BLaER1 (cell line): ENCODE data around the gene MANSC1.
"Not testable (repeated sequence)": the region's sequence is repeated elsewhere in the genome, so short reads cannot be mapped to it uniquely, and the experiment has no call there.

ENCODE experiments used
- H3K27ac ChIP-seq: shearing (Covaris generic); formaldehyde crosslinking; 2 replicates; pipeline ENCODE4 v1.8.1; 2022
- H3K27me3 ChIP-seq: shearing (Covaris generic); formaldehyde crosslinking; 2 replicates; pipeline ENCODE4 v1.8.1; 2022
- H3K36me3 ChIP-seq: shearing (Covaris generic); formaldehyde crosslinking; 2 replicates; pipeline ENCODE4 v1.8.1; 2022
- H3K4me1 ChIP-seq: shearing (Covaris generic); formaldehyde crosslinking; 2 replicates; pipeline ENCODE4 v1.8.1; 2022
- H3K4me2 ChIP-seq: shearing (Covaris generic); formaldehyde crosslinking; 2 replicates; pipeline ENCODE4 v1.8.1; 2022
- H3K4me3 ChIP-seq: shearing (Covaris generic); formaldehyde crosslinking; 2 replicates; pipeline ENCODE4 v1.8.1; 2022
- H3K9ac ChIP-seq: shearing (Covaris generic); formaldehyde crosslinking; 2 replicates; pipeline ENCODE4 v1.8.1; 2022
- H3K9me3 ChIP-seq: shearing (Covaris generic); formaldehyde crosslinking; 2 replicates; pipeline ENCODE4 v1.8.1; 2022
- H4K20me1 ChIP-seq: shearing (Covaris generic); formaldehyde crosslinking; 2 replicates; pipeline ENCODE4 v1.8.1; 2022
- Cebpa-rat ChIP-seq: shearing (Covaris generic); IDR thresholded peaks from 2 replicates; pipeline ENCODE4 v1.8.1; 2022

Gene MANSC1

DNA sequence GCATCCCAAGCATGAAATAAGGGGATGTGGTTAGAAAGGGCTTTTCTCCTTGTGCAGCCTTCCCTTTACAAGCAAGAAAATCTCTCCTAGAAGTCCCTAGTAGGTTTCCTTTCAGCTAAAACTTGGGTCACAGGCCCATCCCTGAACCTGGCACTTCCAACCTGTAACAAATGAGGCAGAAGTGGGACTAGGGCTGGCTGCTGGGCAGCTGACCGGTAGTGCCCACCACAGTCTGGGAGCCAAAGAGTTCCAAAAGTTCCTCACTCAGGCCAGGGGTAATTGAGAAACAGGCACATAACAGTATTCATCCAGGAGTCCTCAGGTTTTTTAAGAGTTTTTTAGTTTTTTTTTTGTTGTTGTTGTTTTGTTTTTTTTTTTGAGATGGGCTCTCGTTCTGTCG lies 23.8 kb downstream of the MANSC1 start:
- Histone ChIP-seq H3K36me3 (no peaks in the 10 kb centered on the region), H3K4me3 (no peak overlapping the region), H3K4me1 (peaks cover 8% of the 10 kb centered on the region; the same call in 1 of the 2 replicates), H3K9me3 (no peaks in the 10 kb centered on the region), H3K4me2 (no peak overlapping the region), H3K27me3 (no peaks in the 10 kb centered on the region), H4K20me1 (no peaks in the 10 kb centered on the region), H3K27ac (no peak overlapping the region), H3K9ac (no peak overlapping the region)
- TF ChIP-seq Cebpa-rat: no peak

DNA sequence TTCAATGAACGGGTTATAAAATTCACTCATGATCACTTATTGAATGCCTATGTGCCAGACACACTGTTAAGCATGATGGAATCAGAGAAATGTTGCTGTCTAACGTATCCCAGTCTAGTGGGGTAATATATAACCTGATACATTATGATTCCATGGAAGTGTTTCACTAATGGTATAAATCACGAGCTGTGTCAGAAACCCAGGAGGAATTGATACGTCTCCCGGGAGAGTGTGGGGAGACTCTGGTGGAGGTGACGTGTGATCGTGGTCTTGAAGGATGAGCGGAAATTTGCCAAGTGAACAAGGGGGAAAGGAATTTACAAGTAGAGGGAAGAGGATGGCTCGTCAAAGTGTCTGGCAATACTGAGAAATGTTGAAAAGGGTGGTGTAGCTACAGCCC lies 26.5 kb downstream of the MANSC1 start:
- Histone ChIP-seq H3K27ac (no peak overlapping the region), H4K20me1 (no peaks in the 10 kb centered on the region), H3K27me3 (no peaks in the 10 kb centered on the region), H3K9me3 (no peaks in the 10 kb centered on the region), H3K36me3 (no peaks in the 10 kb centered on the region), H3K4me2 (no peak overlapping the region), H3K4me3 (no peak overlapping the region), H3K9ac (no peak overlapping the region), H3K4me1 (peaks cover 8% of the 10 kb centered on the region; the same call in 1 of the 2 replicates)
- no peak for TF ChIP-seq Cebpa-rat

DNA sequence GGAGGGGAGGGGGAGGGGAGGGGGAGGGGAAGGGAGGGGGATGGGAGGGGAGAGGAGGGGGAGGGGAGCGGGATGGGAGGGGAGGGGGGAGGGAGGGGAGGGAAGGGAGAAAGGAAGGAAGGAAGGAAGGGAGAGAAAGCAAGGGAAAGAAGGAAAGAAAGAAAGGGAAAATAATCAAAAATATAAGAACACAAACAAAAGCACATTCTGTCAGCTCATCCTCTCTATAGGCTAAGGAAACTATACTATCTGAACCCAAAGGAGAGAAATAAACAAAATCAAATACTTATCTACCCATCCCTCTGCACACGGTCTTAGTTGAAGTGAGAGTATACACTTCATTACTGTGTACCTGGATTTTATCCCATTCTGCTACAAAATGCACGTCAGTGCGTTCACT lies 26.9 kb downstream of the MANSC1 start:
- TF ChIP-seq Cebpa-rat: no peak
- Histone ChIP-seq H3K4me1 (peaks cover 8% of the 10 kb centered on the region; the same call in 1 of the 2 replicates), H3K27ac (no peak overlapping the region), H3K4me3 (no peak overlapping the region), H3K36me3 (no peaks in the 10 kb centered on the region), H3K9me3 (no peaks in the 10 kb centered on the region), H3K9ac (no peak overlapping the region), H3K27me3 (no peaks in the 10 kb centered on the region), H3K4me2 (no peak overlapping the region), H4K20me1 (no peaks in the 10 kb centered on the region)

DNA sequence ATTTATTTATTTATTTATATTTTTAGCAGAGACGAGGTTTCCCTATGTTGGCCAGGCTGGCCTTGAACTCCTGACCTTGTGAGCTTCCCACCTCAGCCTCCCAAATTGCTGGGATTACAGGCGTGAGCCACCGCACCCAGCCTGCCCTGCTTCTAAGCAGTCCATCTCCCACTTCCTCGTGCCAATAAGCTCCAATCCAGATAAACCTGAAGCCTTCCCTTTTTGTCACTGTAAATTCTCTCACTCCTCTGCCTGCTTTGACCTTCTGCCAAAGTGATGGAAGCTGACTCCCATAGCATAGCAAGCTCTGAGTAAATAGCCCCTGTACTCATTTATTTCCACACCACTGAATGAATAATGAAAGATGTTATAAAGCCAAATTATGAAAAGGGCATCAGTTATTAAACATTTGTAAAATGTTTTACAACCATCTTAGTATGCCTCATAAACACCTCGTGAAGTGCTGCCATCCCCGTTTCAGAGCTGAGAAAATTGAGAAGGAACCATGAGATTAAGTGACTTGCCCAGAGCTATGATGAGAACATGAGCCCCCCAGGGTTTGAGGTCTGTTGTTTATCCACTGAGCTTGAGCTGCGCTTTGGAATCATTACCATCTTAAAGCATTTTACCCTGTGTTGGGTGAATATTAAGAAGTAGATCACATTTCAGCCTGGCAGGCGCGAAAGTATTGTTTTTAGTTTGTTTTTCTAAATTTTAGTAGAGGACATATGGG lies 30.4 kb downstream of the MANSC1 start:
- no peak overlapping the region for H3K4me2 ChIP-seq
- H3K27me3 ChIP-seq: no peaks in the 10 kb centered on the region
- no peaks in the 10 kb centered on the region for H3K36me3 ChIP-seq
- H3K27ac ChIP-seq: no peak overlapping the region
- no peaks in the 10 kb centered on the region for H3K9me3 ChIP-seq
- H3K4me3 ChIP-seq: no peak overlapping the region
- no peak for TF ChIP-seq Cebpa-rat
- no peak overlapping the region for H3K9ac ChIP-seq
- no peaks in the 10 kb centered on the region for H4K20me1 ChIP-seq
- H3K4me1 ChIP-seq: no peaks in the 10 kb centered on the region

DNA sequence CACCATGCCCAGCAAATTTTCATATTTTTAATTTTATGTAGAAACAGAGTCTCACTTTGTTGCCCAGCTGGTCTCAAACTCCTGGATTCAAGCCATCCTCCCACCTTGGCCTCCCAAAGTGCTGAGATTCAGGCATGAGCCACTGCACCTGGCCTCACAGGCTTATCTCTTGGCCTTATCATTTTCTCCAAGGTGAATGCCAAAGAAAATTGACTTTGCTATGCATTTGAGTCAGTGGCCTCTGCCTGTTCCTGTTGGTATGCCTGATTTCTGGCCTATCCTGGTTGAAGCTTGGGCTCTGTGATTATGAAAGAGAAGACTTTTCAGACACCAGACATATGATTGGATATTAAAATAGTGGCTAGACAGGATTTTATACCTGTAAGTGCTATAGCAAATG lies 34.2 kb downstream of the MANSC1 start:
- Histone ChIP-seq H3K9me3 (no peaks in the 10 kb centered on the region), H3K36me3 (no peaks in the 10 kb centered on the region), H3K4me2 (no peak overlapping the region), H3K27me3 (no peaks in the 10 kb centered on the region), H3K4me1 (no peaks in the 10 kb centered on the region), H4K20me1 (no peaks in the 10 kb centered on the region), H3K9ac (no peak overlapping the region), H3K27ac (no peak overlapping the region), H3K4me3 (no peak overlapping the region)
- no peak for TF ChIP-seq Cebpa-rat

DNA sequence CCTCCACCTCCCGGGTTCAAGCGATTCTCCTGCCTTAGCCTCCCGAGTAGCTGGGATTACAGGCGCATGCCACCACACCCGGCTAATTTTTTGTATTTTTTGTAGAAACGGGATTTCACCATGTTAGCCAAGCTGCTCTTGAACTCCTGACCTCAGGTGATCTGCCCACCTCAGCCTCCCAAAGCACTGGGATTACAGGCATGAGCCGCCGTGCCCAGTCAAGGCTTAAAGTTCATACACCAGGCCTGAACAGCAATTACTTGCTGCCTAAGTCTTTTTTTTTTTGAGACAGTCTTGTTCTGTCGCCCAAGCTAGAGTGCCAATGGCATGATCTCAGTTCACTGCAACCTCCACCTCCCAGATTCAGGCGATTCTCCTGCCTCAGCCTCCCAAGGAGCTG lies 39.3 kb downstream of the MANSC1 start:
- H3K4me2 ChIP-seq: not testable (repeated sequence)

DNA sequence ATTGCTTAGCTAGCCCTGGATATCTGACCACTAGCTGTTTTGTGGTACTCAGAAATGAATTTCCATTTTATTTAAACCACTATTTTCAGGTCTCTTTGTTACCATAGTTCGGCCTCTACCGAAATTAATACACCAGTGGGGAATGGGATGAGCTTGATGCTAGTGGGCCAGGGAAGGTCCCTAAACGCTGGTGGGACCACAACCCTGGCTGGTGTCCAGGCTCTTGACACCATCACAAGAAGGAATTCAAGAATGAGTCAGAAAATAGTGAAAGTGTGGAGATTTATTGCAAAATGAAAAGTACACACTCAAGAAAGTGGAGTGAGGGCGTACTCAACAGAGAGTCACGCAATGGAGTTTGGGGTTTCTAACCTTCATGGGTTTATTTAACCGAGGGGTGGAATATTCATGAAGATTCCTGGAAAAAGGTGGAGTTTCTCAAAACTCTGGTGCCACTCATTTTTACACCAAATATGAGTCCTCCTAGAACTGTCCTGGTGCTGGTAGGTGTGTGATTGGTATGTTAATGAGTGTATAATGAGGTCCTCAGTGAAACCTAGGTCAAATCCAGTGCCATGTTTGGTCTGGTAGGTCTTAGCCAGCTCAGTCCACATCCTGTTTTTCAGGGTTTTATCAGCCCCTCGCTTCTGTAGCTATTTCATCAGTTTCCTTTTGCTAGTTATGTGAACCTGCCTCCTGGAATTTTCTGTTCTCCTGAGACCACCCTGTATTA lies 44.3 kb downstream of the MANSC1 start:
- Histone ChIP-seq H3K4me2 (no peak overlapping the region), H3K4me3 (no peak overlapping the region), H3K27me3 (no peaks in the 10 kb centered on the region), H3K9me3 (peaks cover 23% of the 10 kb centered on the region), H3K27ac (no peak overlapping the region), H3K4me1 (no peaks in the 10 kb centered on the region), H3K36me3 (no peaks in the 10 kb centered on the region), H4K20me1 (no peaks in the 10 kb centered on the region), H3K9ac (no peak overlapping the region)
- TF ChIP-seq Cebpa-rat: no peak

More for the DNA sequence above, 39.3 kb downstream of the MANSC1 start:
- H4K20me1 ChIP-seq, H3K9me3 ChIP-seq, H3K27me3 ChIP-seq, H3K4me3 ChIP-seq, H3K9ac ChIP-seq, H3K36me3 ChIP-seq, H3K27ac ChIP-seq, H3K4me1 ChIP-seq: not testable (repeated sequence)

DNA sequence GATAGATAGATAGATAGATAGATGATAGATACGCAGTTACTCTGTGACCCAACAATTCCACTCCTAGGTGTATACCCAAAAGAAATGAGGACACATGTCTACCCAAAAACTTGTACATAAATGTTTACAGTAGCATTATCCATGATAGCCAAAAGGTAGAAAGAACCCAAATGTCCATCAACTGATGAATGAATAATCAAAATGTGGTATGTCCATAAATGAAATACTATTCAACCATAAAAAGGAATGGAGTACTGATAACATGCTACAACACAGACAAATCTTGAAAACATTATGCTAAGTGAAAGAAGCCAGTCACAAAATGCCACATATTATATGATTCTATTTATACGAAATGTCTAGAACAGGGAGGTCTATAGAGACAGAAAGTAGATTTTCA lies 47.1 kb downstream of the MANSC1 start:
- Histone ChIP-seq H3K36me3 (no peaks in the 10 kb centered on the region), H3K27me3 (no peaks in the 10 kb centered on the region), H3K9me3 (peaks cover 23% of the 10 kb centered on the region), H3K4me3 (no peak overlapping the region), H3K27ac (no peak overlapping the region), H3K9ac (no peak overlapping the region), H3K4me2 (no peak overlapping the region), H4K20me1 (no peaks in the 10 kb centered on the region), H3K4me1 (no peaks in the 10 kb centered on the region)
- TF ChIP-seq Cebpa-rat: no peak

DNA sequence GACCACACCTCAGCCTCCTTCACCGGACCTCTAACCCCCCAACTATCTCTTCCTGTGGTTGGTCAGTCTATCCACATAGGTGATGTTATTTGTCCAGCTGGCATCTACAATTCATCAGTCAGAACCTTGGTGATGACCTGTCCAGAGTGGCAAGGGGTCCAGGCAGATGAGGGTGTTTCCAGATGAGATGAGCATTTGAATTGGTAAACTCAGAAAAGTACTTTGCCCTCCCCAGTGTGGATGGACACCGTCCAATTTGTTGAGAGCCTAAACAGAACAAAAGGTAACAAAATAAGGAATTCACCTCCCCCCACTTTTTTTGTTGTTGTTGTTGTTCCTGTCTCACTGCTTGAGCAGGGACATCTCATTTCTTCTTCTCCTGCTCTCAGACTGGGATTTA lies 48.9 kb downstream of the MANSC1 start:
- Histone ChIP-seq H3K27ac (no peak overlapping the region), H3K9me3 (peaks cover 23% of the 10 kb centered on the region), H3K27me3 (no peaks in the 10 kb centered on the region), H4K20me1 (no peaks in the 10 kb centered on the region), H3K4me2 (no peak overlapping the region), H3K9ac (no peak overlapping the region), H3K4me1 (no peaks in the 10 kb centered on the region), H3K4me3 (no peak overlapping the region), H3K36me3 (no peaks in the 10 kb centered on the region)
- no peak for TF ChIP-seq Cebpa-rat

DNA sequence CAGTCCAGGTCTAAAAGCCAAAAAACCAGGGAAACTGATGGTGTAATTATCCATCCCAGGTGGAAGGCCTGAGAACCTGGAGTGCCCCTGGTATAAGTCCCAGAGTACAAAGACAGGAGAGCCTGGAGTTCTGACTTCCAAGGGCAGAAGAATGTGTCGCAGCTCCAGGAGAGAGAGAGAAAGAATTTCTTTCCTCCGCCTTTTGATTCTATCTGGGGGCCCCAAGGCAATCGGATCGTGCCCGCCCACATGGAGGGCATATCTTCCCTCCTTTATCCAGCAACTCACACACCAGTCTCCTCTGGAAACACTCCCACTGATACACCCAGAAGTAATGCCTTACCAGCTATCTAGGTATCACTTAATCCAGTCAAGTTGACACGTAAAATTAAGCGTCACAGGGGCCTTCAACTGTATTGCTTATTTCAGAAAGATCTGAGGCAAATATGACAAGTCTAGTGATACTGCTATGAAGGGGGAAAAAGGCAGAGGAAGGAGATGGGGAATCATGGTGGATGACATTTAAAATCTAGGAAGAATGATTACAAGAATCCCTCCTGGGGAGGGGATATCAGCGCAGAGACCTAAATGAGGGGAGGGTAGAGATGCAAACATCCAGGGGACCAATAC lies 52.7 kb downstream of the MANSC1 start:
- Histone ChIP-seq H4K20me1 (no peaks in the 10 kb centered on the region), H3K9ac (no peak overlapping the region), H3K4me2 (no peak overlapping the region), H3K36me3 (no peaks in the 10 kb centered on the region), H3K4me1 (no peaks in the 10 kb centered on the region), H3K9me3 (peaks cover 3% of the 10 kb centered on the region; the same call in 1 of the 2 replicates), H3K27me3 (no peaks in the 10 kb centered on the region), H3K27ac (no peak overlapping the region), H3K4me3 (no peak overlapping the region)
- TF ChIP-seq Cebpa-rat: no peak
